ENCODE measurements around the gene NUS1. TPM values are rescaled to one million over a fixed set of nuclear protein-coding genes. Genes with fewer than 3 reads are reported as not detected.
"Not testable (repeated sequence)": the region's sequence is repeated elsewhere in the genome, so short reads cannot be mapped to it uniquely, and the experiment has no call there.

NUS1 gene
- total RNA-seq, 4 donors from 2014 or later, result 6.1 to 34.6 (median 25.8) TPM

DNA sequence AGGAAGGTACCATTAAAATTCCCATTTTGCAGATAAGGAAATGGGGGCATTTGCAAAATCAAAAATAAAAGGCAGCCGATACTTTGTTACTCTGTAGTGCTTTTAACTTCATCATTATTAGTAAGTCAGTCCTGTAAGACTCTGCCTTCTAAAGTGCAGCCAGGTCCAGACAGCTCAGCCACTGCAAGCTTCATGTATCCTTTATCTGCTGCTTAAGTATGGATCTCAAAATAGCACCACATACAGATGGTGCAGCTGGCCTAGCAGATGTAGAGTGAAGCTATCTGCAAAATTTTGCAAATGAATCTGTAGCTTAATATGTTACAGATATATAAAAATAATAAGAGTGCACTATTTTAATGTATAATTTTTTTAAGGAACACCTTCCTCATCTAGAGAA is 53.4 kb downstream of the NUS1 start:
- H3K4me3 ChIP-seq, result no peak overlapping the region
- no peak overlapping the region for H3K27ac ChIP-seq
- no peaks in the 10 kb centered on the region for H3K36me3 ChIP-seq
- no peaks in the 10 kb centered on the region for H3K4me1 ChIP-seq
- no peaks in the 10 kb centered on the region for H3K9me3 ChIP-seq
- TF ChIP-seq, protein P1, sequence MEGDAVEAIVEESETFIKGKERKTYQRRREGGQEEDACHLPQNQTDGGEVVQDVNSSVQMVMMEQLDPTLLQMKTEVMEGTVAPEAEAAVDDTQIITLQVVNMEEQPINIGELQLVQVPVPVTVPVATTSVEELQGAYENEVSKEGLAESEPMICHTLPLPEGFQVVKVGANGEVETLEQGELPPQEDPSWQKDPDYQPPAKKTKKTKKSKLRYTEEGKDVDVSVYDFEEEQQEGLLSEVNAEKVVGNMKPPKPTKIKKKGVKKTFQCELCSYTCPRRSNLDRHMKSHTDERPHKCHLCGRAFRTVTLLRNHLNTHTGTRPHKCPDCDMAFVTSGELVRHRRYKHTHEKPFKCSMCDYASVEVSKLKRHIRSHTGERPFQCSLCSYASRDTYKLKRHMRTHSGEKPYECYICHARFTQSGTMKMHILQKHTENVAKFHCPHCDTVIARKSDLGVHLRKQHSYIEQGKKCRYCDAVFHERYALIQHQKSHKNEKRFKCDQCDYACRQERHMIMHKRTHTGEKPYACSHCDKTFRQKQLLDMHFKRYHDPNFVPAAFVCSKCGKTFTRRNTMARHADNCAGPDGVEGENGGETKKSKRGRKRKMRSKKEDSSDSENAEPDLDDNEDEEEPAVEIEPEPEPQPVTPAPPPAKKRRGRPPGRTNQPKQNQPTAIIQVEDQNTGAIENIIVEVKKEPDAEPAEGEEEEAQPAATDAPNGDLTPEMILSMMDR (IDR thresholded peaks at IDR 0.05), result no peak
- TF ChIP-seq POLR2A (IDR thresholded peaks at IDR 0.05), result no peak
- DNase-seq, result no peak
- no peaks in the 10 kb centered on the region for H3K27me3 ChIP-seq
- intact Hi-C loops (cut with DNase I; ENCODE audit: low total_unique reads), result no loop called here

DNA sequence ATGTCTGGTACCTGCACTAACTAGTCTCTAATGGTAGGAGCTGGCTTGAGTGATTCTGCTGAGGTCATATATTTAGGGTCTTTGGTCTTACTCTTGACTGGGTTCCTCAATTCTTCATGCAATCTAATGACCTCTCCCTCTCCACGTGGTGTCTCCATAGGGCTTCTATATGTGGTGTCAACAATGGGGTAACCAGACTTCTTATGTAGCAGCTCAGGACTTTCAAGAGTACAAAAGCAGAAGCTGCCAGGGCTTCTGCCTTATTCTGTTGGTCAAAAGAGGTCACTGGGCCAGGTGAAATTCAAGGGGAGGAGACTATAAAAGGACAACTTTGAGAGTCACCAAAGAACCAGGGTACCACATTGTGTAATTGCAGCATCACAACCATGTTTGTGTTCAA is 54.3 kb downstream of the NUS1 start:
- H3K9me3 ChIP-seq, result no peaks in the 10 kb centered on the region
- H3K4me3 ChIP-seq, result no peak overlapping the region
- no peaks in the 10 kb centered on the region for H3K4me1 ChIP-seq
- DNase-seq, result no peak
- intact Hi-C loops (cut with DNase I; ENCODE audit: low total_unique reads), result no loop called here
- TF ChIP-seq POLR2A (IDR thresholded peaks at IDR 0.05), result no peak
- TF ChIP-seq, protein P1 (IDR thresholded peaks at IDR 0.05), result no peak
- H3K27ac ChIP-seq, result no peak overlapping the region
- no peaks in the 10 kb centered on the region for H3K36me3 ChIP-seq
- H3K27me3 ChIP-seq, result no peaks in the 10 kb centered on the region

DNA sequence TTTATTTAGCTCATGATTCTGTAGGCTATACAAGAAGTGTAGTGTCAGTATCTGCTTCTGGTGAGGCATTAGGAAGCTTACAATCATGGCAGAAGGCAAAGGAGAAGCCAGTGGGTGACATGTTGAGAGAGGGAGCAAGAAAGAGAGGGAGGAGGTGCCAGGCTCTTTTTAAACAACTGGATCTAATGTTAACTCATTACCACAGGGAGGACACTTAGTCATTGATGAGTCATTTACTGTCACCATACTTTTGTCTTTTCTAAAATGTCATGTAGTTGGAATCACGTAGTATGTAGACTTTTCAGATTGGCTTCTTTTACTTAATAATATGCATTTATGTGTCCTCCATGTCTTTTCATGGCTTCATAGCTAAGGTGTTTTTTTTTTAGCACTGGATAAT is 58.1 kb downstream of the NUS1 start:
- intact Hi-C loops (cut with DNase I; ENCODE audit: low total_unique reads), result no loop called here
- no peak for TF ChIP-seq POLR2A (IDR thresholded peaks at IDR 0.05)
- TF ChIP-seq, protein P1 (IDR thresholded peaks at IDR 0.05), result no peak
- Histone ChIP-seq H3K9me3 (no peaks in the 10 kb centered on the region), H3K36me3 (no peaks in the 10 kb centered on the region), H3K4me1 (no peaks in the 10 kb centered on the region), H3K27ac (no peak overlapping the region), H3K27me3 (no peaks in the 10 kb centered on the region), H3K4me3 (no peak overlapping the region)
- no peak for DNase-seq

DNA sequence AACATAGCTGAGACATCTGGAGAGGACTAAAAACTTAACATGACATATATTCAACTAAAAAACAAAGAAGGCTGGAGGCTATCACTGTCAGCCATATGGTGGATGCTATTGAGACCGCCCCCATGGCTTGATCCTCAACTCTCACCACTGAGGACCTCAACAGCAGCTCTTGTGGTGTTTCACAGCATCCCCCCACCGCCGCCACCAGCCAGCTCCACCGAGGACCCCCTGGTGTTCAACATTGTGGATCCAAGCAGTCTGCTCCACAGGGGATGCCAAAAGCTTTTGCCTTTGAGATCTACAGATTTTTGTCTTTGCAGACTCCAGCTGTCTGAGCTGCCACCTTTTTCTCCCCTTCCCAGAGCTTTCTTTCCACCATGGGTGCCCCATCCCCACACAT is 64.6 kb downstream of the NUS1 start:
- no peak for DNase-seq
- no peak overlapping the region for H3K4me3 ChIP-seq
- no peaks in the 10 kb centered on the region for H3K9me3 ChIP-seq
- H3K27me3 ChIP-seq, result no peaks in the 10 kb centered on the region
- intact Hi-C loops (cut with DNase I; ENCODE audit: low total_unique reads), result no loop called here
- no peak overlapping the region for H3K27ac ChIP-seq
- TF ChIP-seq POLR2A (IDR thresholded peaks at IDR 0.05), result no peak
- TF ChIP-seq, protein P1 (IDR thresholded peaks at IDR 0.05), result no peak
- no peaks in the 10 kb centered on the region for H3K4me1 ChIP-seq
- H3K36me3 ChIP-seq, result no peaks in the 10 kb centered on the region

DNA sequence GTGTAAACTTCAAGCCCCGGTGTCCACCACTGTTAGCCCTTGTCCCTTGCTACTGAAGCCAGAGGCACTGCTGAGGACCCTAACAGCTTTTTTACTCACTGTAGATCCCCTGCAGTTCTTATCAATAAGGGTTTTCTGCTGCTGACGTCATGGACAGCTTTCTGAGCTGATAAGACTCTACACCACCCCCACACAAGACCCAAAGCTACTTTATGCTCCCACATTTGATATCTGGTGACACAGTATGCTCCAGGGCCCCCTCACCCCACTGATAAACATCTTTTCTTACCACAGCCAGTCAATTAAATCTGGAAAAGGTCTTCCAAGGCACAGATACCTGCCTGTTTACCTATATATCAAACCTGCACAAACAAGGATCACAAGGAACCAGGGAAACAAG is 65.3 kb downstream of the NUS1 start:
- H3K9me3 ChIP-seq, result no peaks in the 10 kb centered on the region
- DNase-seq, result no peak
- no peak overlapping the region for H3K4me3 ChIP-seq
- no peak overlapping the region for H3K27ac ChIP-seq
- TF ChIP-seq, protein P1 (IDR thresholded peaks at IDR 0.05), result no peak
- TF ChIP-seq POLR2A (IDR thresholded peaks at IDR 0.05), result no peak
- no peaks in the 10 kb centered on the region for H3K4me1 ChIP-seq
- intact Hi-C loops (cut with DNase I; ENCODE audit: low total_unique reads), result no loop called here
- no peaks in the 10 kb centered on the region for H3K27me3 ChIP-seq
- H3K36me3 ChIP-seq, result no peaks in the 10 kb centered on the region

DNA sequence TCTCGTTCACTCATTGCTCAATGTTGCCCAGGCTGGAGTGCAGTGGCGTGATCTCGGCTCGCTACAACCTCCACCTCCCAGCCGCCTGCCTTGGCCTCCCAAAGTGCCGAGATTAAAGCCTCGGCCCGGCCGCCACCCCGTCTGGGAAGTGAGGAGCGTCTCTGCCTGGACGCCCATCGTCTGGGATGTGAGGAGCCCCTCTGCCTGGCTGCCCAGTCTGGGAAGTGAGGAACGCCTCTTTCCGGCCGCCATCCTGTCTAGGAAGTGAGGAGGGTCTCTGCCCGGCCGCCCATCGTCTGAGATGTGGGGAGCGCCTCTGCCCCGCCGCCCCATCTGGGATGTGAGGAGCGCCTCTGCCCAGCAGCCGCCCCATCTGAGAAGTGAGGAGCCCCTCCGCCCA is 75.4 kb downstream of the NUS1 start:
- DNase-seq, H3K27me3 ChIP-seq: not testable (repeated sequence)

More for the DNA sequence above, 75.4 kb downstream of the NUS1 start:
- H3K9me3 ChIP-seq; H3K27ac ChIP-seq; H3K4me3 ChIP-seq; intact Hi-C loops (cut with DNase I; ENCODE audit: low total_unique reads); H3K36me3 ChIP-seq; H3K4me1 ChIP-seq: not testable (repeated sequence)

Data from uterus (tissue), 4 donors.